Endothelial cell (in vitro differentiated cells): Measurements from ENCODE around the gene OXCT1. TPM values are rescaled to one million over a fixed set of nuclear protein-coding genes. Genes with fewer than 3 reads are reported as not detected.

ENCODE experiments used
- DNase-seq: peaks from one replicate; pipeline ENCODE4 v3.0.0; 2021; ENCODE audit warnings: low spot score
- H3K27ac Mint-ChIP-seq: one replicate; pipeline ENCODE4 v1.8.0; 2021; ENCODE audit warnings: mixed read lengths, inconsistent platforms; ENCODE audit not compliant: unreplicated experiment
- H3K27me3 Mint-ChIP-seq: one replicate; pipeline ENCODE4 v1.8.0; 2021; ENCODE audit warnings: mild to moderate bottlenecking, moderate library complexity, mixed read lengths, inconsistent platforms; ENCODE audit not compliant: unreplicated experiment
- H3K36me3 Mint-ChIP-seq: one replicate; pipeline ENCODE4 v1.8.0; 2021; ENCODE audit warnings: mild to moderate bottlenecking, low read depth, mixed read lengths, inconsistent platforms; ENCODE audit not compliant: unreplicated experiment
- H3K4me1 Mint-ChIP-seq: one replicate; pipeline ENCODE4 v1.8.0; 2021; ENCODE audit warnings: mild to moderate bottlenecking, mixed read lengths, inconsistent platforms; ENCODE audit not compliant: unreplicated experiment
- H3K4me3 Mint-ChIP-seq: one replicate; pipeline ENCODE4 v1.8.0; 2021; ENCODE audit warnings: mild to moderate bottlenecking, mixed read lengths, inconsistent platforms; ENCODE audit not compliant: unreplicated experiment
- H3K9me3 Mint-ChIP-seq: one replicate; pipeline ENCODE4 v1.8.0; 2021; ENCODE audit warnings: mixed read lengths, inconsistent platforms; ENCODE audit not compliant: unreplicated experiment
- total RNA-seq: library from RNA; stranded (reverse); fragmentation: NEBNext Ultra II Directional; extraction: Animal tissue kit (Norgen Biotek cat#: 25700); gene quantifications from one replicate; pipeline ENCODE4 v1.2.1, GENCODE V29; 2021; ENCODE audit not compliant: unreplicated experiment
- TF ChIP-seq, protein P1 (sequence below): fragments of 200-600 bp; sonication (generic); IDR thresholded peaks from one replicate; pipeline ENCODE4 v1.5.0; 2021; ENCODE audit warnings: antibody characterized with exemption; ENCODE audit not compliant: unreplicated experiment

The OXCT1 gene
- total RNA-seq, 1 donor from 2014 or later, result 6.5 TPM

DNA sequence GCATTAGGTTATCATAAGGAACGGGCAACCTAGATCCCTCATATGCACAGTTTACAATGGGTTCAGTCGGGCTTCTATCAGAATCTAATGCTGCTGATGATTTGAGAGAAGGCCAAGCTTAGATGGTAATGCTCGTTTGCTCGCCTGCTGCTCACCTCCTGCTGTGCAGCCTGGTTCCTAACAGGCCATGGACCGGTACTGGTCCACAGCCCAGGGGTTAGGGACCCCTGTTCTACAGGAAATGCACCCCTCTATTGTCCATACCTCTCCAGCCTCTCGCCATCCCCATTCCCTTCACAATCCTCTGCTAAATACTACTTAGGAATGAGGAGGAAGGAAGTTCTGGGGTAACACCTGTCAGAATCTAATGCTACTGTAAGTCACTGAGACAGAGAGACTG, 75.1 kb downstream of the OXCT1 start:
- TF ChIP-seq, protein P1, sequence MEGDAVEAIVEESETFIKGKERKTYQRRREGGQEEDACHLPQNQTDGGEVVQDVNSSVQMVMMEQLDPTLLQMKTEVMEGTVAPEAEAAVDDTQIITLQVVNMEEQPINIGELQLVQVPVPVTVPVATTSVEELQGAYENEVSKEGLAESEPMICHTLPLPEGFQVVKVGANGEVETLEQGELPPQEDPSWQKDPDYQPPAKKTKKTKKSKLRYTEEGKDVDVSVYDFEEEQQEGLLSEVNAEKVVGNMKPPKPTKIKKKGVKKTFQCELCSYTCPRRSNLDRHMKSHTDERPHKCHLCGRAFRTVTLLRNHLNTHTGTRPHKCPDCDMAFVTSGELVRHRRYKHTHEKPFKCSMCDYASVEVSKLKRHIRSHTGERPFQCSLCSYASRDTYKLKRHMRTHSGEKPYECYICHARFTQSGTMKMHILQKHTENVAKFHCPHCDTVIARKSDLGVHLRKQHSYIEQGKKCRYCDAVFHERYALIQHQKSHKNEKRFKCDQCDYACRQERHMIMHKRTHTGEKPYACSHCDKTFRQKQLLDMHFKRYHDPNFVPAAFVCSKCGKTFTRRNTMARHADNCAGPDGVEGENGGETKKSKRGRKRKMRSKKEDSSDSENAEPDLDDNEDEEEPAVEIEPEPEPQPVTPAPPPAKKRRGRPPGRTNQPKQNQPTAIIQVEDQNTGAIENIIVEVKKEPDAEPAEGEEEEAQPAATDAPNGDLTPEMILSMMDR, result no peak
- Mint-ChIP-seq H3K36me3 (no peaks in the 10 kb centered on the region), H3K27me3 (no peaks in the 10 kb centered on the region), H3K4me3 (no peak overlapping the region), H3K4me1 (peaks cover 18% of the 10 kb centered on the region), H3K9me3 (no peaks in the 10 kb centered on the region), H3K27ac (no peak overlapping the region)
- DNase-seq, result no peak

DNA sequence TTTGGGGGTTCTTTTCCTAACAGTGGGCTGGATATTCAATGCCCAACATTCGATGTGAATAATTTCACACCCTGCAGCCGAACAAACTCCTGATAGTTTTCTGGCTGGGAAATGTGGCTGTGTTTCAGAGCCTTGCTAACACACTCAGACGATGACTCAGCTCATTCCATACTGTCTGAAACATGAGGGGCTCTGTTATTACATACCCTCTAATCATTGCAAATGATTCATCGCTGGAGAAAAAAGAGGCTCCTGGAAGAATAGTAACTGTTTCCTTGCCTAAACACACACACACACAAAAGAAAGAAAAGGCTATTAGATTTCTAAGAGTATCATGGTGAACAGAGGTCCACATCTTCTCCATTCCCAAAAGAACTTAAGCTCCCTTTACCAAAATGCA, 75.8 kb downstream of the OXCT1 start:
- no peak for DNase-seq
- Mint-ChIP-seq H3K36me3 (no peaks in the 10 kb centered on the region), H3K27me3 (no peaks in the 10 kb centered on the region), H3K27ac (no peak overlapping the region), H3K9me3 (no peaks in the 10 kb centered on the region), H3K4me1 (peaks cover 18% of the 10 kb centered on the region), H3K4me3 (no peak overlapping the region)
- TF ChIP-seq, protein P1, result no peak

DNA sequence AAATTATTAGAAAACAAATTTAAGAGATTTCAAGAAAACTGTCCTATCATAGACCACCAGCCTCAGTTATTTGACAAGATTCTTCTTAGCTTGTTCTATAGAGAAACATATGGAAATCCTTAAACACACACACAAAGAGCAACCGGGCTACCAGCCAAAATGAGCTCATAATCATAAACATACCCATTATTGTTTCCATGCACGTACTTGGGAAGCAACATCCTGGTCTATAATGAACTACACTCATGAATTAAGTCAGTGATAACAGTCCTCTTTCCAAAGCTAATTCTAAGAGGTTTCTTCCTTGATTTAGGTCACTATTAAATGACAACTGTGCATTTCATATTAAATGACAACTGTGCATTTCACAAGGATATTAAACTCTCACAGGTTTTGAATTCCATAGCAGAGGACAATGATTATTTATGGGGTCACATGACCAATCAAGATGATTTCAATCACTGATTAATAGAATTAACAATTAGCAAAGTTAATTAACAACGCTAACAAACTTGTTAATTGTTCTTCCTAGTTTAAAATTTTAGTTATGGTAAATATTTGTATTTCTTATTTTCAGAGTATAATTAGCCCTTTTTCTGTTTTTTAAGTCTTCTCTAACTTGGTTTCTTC, 77.0 kb downstream of the OXCT1 start:
- TF ChIP-seq, protein P1, result no peak
- no peaks in the 10 kb centered on the region for H3K9me3 Mint-ChIP-seq
- DNase-seq, result no peak
- H3K27ac Mint-ChIP-seq, result no peak overlapping the region
- peaks cover 18% of the 10 kb centered on the region for H3K4me1 Mint-ChIP-seq
- H3K36me3 Mint-ChIP-seq, result no peaks in the 10 kb centered on the region
- no peaks in the 10 kb centered on the region for H3K27me3 Mint-ChIP-seq
- no peak overlapping the region for H3K4me3 Mint-ChIP-seq

DNA sequence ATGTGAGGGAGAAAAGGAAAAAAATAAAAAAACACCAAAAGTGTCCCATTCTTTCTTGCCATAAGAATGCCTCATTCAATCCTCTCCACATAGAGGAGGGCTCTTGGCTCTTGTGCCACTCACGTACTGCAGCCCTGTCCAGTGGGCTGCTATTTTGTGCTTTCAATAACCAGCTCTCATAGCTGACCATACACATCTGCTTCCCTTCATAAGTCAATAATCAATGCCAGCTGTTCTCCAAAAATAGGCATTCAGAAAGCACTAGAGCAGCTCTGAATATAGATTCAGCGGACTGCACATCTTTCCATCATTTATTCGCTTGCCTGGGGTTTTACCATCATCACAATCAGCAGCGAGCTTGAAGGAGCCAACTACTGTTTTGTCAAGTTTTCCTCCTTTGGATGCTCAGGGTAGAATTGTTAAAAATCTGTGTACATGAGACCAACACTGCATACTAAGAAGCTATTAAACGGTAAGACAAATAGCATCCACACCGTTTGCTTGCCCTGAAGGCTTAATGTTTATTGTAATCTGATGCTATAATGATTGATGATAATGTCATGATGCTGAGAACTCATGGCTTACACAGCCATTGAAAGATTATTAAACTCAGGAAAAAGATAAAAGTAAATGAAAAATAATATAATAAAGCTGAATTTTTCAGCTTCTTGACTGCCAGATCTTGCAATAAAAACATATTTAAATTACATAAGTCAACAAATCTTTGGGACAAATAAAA, 80.0 kb downstream of the OXCT1 start:
- no peak for DNase-seq
- Mint-ChIP-seq H3K27ac (no peak overlapping the region), H3K36me3 (no peaks in the 10 kb centered on the region), H3K9me3 (no peaks in the 10 kb centered on the region), H3K27me3 (no peaks in the 10 kb centered on the region), H3K4me1 (peaks cover 25% of the 10 kb centered on the region), H3K4me3 (no peak overlapping the region)
- TF ChIP-seq, protein P1, result no peak

DNA sequence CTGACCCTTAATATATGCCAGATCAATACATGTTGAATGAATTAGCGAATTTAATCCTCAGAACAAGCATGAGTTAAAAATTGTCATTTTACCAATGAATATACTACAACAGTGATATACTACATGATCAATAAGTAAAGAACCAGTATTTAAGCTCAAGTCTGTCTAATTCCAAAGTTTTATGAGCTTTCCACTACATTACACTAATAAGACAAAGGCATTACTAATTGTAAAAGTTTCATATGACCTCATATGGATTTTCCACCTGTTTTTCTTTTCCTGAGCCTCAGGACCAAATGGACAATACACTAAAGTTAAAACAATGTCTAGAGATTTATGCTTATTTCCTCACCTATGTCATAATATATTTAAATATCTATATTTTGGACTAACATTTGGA, 80.8 kb downstream of the OXCT1 start:
- no peak overlapping the region for H3K27ac Mint-ChIP-seq
- TF ChIP-seq, protein P1, result no peak
- H3K27me3 Mint-ChIP-seq, result no peaks in the 10 kb centered on the region
- H3K36me3 Mint-ChIP-seq, result no peaks in the 10 kb centered on the region
- no peak for DNase-seq
- no peaks in the 10 kb centered on the region for H3K9me3 Mint-ChIP-seq
- peaks cover 18% of the 10 kb centered on the region for H3K4me1 Mint-ChIP-seq
- H3K4me3 Mint-ChIP-seq, result no peak overlapping the region
